ENCODE data around the gene CCNK. TPM values are rescaled to one million over a fixed set of nuclear protein-coding genes. Genes with fewer than 3 reads are reported as not detected.

Gene CCNK
- total and polyA plus RNA-seq, 2 of the 13 experiments (the other 11 are each of a cell fraction or from before 2014, with no cell fraction given) = 4.9 to 9.7 TPM

DNA sequence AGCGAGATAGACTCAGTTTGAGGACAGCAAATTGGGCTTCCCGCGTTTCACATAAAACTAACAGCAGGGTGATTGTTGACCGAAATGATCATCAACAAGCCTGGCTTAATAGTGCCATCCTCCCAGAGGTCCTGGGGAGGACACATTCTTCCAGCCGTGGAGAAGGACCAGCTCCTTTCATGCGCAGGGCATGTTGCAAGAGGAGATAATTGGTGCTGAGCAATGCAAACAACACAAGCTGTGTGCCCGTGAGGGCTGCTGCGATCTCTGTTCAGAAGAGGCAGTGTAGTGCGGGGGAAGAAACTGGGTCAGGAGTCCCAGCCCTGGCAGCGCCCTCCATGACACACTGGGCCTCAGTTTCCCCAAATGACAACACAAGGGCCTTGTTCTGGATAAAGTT lies 68.5 kb downstream of the CCNK start (continued):
- TF ChIP-seq, protein P1, sequence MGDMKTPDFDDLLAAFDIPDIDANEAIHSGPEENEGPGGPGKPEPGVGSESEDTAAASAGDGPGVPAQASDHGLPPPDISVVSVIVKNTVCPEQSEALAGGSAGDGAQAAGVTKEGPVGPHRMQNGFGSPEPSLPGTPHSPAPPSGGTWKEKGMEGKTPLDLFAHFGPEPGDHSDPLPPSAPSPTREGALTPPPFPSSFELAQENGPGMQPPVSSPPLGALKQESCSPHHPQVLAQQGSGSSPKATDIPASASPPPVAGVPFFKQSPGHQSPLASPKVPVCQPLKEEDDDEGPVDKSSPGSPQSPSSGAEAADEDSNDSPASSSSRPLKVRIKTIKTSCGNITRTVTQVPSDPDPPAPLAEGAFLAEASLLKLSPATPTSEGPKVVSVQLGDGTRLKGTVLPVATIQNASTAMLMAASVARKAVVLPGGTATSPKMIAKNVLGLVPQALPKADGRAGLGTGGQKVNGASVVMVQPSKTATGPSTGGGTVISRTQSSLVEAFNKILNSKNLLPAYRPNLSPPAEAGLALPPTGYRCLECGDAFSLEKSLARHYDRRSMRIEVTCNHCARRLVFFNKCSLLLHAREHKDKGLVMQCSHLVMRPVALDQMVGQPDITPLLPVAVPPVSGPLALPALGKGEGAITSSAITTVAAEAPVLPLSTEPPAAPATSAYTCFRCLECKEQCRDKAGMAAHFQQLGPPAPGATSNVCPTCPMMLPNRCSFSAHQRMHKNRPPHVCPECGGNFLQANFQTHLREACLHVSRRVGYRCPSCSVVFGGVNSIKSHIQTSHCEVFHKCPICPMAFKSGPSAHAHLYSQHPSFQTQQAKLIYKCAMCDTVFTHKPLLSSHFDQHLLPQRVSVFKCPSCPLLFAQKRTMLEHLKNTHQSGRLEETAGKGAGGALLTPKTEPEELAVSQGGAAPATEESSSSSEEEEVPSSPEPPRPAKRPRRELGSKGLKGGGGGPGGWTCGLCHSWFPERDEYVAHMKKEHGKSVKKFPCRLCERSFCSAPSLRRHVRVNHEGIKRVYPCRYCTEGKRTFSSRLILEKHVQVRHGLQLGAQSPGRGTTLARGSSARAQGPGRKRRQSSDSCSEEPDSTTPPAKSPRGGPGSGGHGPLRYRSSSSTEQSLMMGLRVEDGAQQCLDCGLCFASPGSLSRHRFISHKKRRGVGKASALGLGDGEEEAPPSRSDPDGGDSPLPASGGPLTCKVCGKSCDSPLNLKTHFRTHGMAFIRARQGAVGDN (CRISPR knock-in tag; IDR thresholded peaks at IDR 0.05) = peak; percentile 56
- TF ChIP-seq, protein P2, sequence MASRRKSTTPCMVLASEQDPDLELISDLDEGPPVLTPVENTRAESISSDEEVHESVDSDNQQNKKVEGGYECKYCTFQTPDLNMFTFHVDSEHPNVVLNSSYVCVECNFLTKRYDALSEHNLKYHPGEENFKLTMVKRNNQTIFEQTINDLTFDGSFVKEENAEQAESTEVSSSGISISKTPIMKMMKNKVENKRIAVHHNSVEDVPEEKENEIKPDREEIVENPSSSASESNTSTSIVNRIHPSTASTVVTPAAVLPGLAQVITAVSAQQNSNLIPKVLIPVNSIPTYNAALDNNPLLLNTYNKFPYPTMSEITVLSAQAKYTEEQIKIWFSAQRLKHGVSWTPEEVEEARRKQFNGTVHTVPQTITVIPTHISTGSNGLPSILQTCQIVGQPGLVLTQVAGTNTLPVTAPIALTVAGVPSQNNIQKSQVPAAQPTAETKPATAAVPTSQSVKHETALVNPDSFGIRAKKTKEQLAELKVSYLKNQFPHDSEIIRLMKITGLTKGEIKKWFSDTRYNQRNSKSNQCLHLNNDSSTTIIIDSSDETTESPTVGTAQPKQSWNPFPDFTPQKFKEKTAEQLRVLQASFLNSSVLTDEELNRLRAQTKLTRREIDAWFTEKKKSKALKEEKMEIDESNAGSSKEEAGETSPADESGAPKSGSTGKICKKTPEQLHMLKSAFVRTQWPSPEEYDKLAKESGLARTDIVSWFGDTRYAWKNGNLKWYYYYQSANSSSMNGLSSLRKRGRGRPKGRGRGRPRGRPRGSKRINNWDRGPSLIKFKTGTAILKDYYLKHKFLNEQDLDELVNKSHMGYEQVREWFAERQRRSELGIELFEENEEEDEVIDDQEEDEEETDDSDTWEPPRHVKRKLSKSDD (CRISPR knock-in tag; IDR thresholded peaks at IDR 0.05; ENCODE audit: low read depth) = 0 out of 2 replicates have a peak, but pooled peaks have one; percentile 21
- TF ChIP-seq SOX5 (CRISPR knock-in tag; IDR thresholded peaks at IDR 0.05; ENCODE audit: borderline replicate concordance) (peak; percentile 43; the same call in 1 of the 2 replicates), NFIB (CRISPR knock-in tag; IDR thresholded peaks at IDR 0.05; ENCODE audit: borderline replicate concordance) (no peak), ZNF350 (CRISPR knock-in tag; IDR thresholded peaks at IDR 0.05; ENCODE audit: borderline replicate concordance, low read depth) (no peak; the same call in 1 of the 2 replicates), DPF2 (CRISPR knock-in tag; IDR thresholded peaks at IDR 0.05; ENCODE audit: borderline replicate concordance, low read depth) (0 out of 2 replicates have a peak, but pooled peaks have one; percentile 35), SAP130 (CRISPR knock-in tag; IDR thresholded peaks at IDR 0.05; ENCODE audit: low read depth) (peak; percentile 38; the same call in 1 of the 2 replicates), HNF4G (IDR thresholded peaks at IDR 0.05; ENCODE audit: borderline replicate concordance, low read depth, low read length) (0 out of 2 replicates have a peak, but pooled peaks have one; percentile 9), HNF4G (CRISPR knock-in tag; IDR thresholded peaks at IDR 0.05; ENCODE audit: borderline replicate concordance, low read depth) (no peak), SATB2 (CRISPR knock-in tag; IDR thresholded peaks at IDR 0.05) (no peak), FOSL2 (CRISPR knock-in tag; IDR thresholded peaks at IDR 0.05) (peak; percentile 46), ETV6 (CRISPR knock-in tag; conservative IDR thresholded peaks at IDR 0.05) (no peak), YEATS4 (CRISPR knock-in tag; IDR thresholded peaks at IDR 0.05; ENCODE audit: borderline replicate concordance) (no peak), NR2F1 (CRISPR knock-in tag; IDR thresholded peaks at IDR 0.05) (no peak), ZNF598 (CRISPR knock-in tag; IDR thresholded peaks at IDR 0.05; ENCODE audit: borderline replicate concordance) (no peak), ZNF260 (CRISPR knock-in tag; IDR thresholded peaks at IDR 0.05; ENCODE audit: borderline replicate concordance, low read depth) (no peak), KLF12 (CRISPR knock-in tag; IDR thresholded peaks at IDR 0.05; ENCODE audit: borderline replicate concordance) (no peak)
- TF ChIP-seq, protein P3, sequence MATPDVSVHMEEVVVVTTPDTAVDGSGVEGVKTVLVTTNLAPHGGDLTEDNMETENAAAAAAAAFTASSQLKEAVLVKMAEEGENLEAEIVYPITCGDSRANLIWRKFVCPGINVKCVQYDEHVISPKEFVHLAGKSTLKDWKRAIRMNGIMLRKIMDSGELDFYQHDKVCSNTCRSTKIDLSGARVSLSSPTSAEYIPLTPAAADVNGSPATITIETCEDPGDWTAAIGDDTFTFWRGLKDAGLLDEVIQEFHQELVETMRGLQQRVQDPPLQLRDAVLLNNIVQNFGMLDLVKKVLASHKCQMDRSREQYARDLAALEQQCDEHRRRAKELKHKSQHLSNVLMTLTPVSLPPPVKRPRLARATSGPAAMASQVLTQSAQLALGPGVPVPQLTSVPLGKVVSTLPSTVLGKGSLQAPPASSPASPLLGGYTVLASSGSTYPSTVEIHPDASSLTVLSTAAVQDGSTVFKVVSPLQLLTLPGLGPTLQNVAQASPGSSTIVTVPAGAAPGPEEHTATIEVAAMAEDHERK (CRISPR knock-in tag; IDR thresholded peaks at IDR 0.05; ENCODE audit: low read depth) = no peak
- TF ChIP-seq, protein P4, sequence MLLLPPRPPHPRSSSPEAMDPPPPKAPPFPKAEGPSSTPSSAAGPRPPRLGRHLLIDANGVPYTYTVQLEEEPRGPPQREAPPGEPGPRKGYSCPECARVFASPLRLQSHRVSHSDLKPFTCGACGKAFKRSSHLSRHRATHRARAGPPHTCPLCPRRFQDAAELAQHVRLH (CRISPR knock-in tag; IDR thresholded peaks at IDR 0.05; ENCODE audit: borderline replicate concordance, low read depth) = peak; percentile 42; the same call in 1 of the 2 replicates
- TF ChIP-seq, protein P5, sequence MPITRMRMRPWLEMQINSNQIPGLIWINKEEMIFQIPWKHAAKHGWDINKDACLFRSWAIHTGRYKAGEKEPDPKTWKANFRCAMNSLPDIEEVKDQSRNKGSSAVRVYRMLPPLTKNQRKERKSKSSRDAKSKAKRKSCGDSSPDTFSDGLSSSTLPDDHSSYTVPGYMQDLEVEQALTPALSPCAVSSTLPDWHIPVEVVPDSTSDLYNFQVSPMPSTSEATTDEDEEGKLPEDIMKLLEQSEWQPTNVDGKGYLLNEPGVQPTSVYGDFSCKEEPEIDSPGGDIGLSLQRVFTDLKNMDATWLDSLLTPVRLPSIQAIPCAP (CRISPR knock-in tag; IDR thresholded peaks at IDR 0.05; ENCODE audit: low read depth) = no peak

Measured in HepG2 (cell line).